HG02642 (cell line): ENCODE measurements around the gene TDRD12.

ENCODE experiments used
- ATAC-seq: cut with Tn5 transposase; IDR thresholded peaks from one replicate; pipeline ENCODE4 v1.9.1; 2021; ENCODE audit warnings: mild to moderate bottlenecking; ENCODE audit not compliant: unreplicated experiment, poor library complexity

The TDRD12 gene, protein sequence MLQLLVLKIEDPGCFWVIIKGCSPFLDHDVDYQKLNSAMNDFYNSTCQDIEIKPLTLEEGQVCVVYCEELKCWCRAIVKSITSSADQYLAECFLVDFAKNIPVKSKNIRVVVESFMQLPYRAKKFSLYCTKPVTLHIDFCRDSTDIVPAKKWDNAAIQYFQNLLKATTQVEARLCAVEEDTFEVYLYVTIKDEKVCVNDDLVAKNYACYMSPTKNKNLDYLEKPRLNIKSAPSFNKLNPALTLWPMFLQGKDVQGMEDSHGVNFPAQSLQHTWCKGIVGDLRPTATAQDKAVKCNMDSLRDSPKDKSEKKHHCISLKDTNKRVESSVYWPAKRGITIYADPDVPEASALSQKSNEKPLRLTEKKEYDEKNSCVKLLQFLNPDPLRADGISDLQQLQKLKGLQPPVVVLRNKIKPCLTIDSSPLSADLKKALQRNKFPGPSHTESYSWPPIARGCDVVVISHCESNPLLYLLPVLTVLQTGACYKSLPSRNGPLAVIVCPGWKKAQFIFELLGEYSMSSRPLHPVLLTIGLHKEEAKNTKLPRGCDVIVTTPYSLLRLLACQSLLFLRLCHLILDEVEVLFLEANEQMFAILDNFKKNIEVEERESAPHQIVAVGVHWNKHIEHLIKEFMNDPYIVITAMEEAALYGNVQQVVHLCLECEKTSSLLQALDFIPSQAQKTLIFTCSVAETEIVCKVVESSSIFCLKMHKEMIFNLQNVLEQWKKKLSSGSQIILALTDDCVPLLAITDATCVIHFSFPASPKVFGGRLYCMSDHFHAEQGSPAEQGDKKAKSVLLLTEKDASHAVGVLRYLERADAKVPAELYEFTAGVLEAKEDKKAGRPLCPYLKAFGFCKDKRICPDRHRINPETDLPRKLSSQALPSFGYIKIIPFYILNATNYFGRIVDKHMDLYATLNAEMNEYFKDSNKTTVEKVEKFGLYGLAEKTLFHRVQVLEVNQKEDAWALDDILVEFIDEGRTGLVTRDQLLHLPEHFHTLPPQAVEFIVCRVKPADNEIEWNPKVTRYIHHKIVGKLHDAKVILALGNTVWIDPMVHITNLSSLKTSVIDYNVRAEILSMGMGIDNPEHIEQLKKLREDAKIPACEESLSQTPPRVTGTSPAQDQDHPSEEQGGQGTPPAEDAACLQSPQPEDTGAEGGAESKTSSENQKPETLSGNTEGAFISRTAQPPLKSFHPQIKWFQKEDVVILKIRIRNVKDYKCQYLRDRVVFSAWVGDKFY (N-terminal part only)

DNA sequence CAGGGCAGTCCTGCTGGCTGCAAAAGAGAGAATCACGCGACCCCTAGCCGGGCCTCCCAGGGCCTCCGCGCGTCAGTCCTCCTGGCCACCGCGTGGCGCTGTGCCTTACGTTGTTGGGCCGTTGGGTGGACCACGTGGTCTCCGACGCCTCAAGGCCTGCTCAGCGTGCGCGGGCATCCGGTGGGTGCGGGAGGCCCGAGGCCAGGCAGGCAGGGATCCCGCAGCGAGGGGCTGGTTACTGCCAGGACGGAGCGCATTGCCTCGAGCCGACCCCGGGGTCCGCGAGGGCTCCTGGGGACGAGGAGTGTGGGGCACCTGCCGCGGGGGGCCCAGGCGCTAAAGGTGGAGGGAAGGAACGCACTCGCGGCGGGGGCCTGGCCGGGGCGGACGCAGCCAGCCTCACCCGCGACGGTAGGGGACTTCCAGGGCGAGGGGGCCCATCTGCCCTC lies at the start of gene TDRD12:
TDRD12 (plus strand) TSS at position 157 of the 449 bp plus-strand sequence. CDS start 306 bp downstream, outside the sequence.
- ATAC-seq, result no peak

DNA sequence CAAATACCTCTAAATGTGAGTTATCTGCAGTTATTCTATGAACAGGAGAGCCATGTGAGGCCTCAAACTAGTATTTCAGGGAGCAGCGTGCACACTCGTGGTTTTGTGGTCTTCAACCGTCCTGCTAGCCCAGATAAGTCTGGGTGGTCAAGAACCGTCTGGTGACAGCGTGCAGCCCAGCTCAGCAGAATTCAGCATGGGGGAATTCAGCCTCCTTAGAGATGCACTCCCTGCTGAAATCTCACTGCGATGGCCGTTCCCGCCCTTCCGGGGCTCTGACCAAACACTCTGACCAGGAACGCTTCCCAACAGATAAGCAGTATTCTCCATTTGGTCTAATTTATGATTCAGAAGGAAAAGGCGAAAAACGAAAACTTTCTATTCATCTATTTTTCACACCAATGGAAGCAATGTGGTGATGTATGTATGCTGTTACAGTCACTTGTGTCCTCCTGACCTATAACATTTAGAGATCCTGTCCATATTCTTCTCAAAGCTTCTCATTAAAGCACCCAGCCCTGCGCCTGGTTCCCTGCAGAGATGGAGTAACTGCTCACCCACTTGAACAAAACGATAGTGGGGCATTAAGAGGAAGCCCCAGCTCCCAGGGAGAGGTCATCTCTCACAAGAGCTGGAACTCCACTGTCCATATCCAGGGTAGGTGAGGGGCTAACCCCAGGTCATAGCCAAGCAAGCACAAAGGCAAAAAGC lies 47.5 kb upstream of the TDRD12 start:
- no peak for ATAC-seq

GRCh38 chr19:32672841-32673240 lies 46.7 kb upstream of the TDRD12 start:
- ATAC-seq, result no peak

GRCh38 chr19:32673573-32673972 lies 46.0 kb upstream of the TDRD12 start:
- ATAC-seq, result no peak

DNA sequence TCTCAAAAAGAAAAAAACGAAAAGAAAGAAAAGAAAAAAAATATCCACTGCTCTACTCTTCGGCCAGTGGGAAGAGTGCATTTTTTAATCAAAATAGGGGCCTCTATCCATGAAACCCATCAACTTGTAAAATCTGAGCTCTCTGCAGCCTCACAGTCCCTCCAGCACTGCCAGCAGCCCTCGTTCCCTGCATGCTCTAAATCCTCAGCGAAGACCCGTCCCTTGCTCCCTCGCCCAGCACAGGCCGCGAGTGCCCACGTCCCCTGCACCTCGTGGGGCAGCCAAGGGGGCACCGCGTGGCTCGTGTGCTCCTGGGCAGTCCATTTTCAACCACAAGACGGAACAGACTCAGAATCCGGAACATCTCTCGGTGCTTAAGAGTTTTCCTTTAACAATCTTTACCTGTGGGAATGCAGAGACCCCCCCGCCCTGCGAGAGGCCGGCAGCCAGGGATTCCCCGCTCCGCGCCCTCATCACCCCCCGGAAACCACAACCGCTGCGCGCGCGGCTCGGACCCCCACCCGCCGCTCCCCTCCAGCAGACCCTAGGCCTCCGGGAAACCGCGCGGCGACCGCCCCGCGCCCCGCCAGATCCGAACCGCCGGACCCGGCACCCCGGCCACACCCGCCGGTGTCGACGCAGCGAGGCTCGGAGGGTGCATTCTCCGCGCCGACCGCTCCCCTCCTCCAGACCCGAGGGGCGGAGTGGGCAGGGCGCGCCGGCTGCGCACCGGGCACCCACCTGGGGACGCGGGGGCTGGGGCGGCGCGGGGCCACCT lies 45.2 kb upstream of the TDRD12 start:
- ATAC-seq, result no peak

DNA sequence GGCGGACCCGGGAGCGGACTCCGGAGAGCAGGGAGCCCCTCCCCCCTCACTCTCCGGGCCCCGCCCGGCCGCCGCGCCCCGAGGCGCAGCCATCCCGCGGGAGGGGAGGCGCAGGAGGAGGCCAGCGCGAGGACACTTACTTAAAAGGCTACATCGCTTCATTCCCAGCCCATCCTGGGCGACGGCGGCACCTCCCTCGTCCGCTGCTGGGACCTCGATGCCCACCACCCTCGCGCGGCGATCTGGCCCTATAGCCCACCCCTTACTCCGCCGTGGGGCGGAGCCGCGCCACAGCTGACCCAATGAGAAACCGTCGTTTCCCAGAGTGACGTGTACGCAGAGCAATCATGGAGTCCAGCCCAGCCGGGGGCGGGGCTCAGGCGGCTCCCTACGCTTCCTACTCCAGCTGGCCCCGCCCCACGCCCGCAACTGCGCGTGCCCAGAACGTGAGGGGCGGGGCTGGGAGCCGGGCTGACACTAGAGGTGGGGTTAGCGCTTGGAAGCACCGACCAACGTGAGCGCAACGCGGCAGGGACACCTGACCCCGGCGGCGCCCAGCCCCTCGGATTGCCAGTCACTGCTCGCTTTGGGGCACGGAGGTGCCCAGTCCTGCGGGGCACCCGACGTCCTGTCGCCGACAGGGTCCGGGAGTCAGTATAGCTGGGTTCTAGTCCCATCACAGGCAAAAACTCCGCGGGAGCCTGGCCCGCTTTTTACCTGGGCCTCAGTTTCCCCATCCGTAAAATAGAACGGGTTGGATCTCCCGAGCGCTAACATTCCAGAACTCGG lies 44.4 kb upstream of the TDRD12 start, which contains the start of gene ANKRD27:
ANKRD27 (minus strand) TSS at position 250 of the 789 bp plus-strand sequence. CDS start 16,165 bp downstream, outside the sequence.
- peak; percentile 98 for ATAC-seq

DNA sequence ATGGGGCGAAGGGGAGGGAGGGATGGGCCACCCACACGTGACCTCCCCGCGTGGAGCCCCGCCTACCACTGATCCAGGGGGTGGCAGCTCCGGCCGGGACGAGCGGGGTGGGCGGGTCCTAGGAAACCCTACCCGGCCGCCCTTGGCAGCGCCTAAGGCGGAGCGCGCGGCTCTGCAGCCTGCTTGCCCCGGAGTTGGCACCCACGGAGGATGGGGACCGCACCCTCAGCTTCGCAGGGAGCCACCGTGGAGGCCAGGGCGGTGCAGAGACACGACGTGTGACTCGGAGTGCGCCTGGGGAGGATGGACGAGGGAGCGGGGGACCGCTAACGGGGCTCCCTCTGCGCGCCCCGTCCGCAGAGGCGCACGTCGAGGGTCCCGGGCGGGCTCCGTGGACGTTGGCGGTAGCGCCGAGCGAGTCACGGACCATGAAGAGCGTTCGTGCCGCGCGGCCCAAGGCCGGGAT lies 43.8 kb upstream of the TDRD12 start, which contains the start of gene RGS9BP:
RGS9BP (plus strand) TSS at position 129 of the 466 bp plus-strand sequence. CDS start 416 bp downstream, outside the sequence.
- peak; percentile 36 for ATAC-seq

DNA sequence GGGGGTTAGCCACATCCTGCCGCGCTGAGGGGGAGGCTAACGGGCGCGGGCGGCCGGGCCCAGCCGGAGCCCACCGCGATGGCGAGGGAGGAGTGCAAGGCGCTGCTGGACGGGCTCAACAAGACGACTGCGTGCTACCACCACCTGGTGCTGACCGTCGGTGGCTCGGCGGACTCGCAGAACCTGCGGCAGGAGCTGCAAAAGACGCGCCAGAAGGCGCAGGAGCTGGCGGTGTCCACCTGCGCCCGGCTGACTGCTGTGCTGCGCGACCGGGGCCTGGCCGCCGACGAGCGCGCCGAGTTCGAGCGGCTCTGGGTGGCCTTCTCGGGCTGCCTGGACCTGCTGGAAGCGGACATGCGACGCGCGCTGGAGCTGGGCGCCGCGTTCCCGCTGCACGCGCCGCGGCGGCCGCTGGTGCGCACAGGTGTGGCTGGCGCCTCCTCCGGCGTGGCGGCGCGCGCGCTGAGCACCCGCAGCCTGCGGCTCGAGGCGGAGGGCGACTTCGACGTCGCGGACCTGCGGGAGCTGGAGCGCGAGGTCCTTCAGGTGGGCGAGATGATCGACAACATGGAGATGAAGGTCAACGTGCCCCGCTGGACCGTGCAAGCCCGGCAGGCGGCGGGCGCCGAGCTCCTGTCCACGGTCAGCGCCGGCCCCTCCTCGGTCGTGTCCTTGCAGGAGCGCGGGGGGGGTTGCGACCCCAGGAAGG lies 43.2 kb upstream of the TDRD12 start:
- no peak for ATAC-seq

- no peak for ATAC-seq
Measured at GRCh38 chr19:32676895-32677359, 42.6 kb upstream of the TDRD12 start.

- ATAC-seq, result no peak
Measured at GRCh38 chr19:32677657-32678056, 41.9 kb upstream of the TDRD12 start.

- no peak for ATAC-seq
Measured at GRCh38 chr19:32680986-32681385, 38.6 kb upstream of the TDRD12 start.

DNA sequence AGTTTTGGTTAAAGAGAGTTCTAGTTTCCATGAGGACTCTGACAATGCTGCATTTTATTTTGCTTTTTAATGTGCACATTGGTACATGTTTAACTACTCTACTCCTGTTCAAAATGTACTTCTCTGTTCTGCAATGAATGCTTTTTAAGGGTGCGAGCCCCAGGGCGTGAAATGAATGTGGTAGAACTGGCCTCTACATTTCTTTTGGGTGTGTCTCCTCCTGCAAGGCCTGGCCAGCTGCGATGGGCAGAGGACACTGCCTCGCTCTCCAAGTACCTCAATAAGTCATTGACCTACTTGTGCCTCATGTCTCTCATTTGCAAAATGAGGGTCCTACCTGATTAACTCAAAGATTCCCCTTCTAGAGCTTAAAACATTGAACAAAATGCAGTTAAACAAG lies 37.2 kb upstream of the TDRD12 start:
- no peak for ATAC-seq

GRCh38 chr19:32686847-32687475 lies 32.6 kb upstream of the TDRD12 start:
- ATAC-seq, result no peak

- ATAC-seq, result no peak
Measured at GRCh38 chr19:32687681-32688080, 31.9 kb upstream of the TDRD12 start.

DNA sequence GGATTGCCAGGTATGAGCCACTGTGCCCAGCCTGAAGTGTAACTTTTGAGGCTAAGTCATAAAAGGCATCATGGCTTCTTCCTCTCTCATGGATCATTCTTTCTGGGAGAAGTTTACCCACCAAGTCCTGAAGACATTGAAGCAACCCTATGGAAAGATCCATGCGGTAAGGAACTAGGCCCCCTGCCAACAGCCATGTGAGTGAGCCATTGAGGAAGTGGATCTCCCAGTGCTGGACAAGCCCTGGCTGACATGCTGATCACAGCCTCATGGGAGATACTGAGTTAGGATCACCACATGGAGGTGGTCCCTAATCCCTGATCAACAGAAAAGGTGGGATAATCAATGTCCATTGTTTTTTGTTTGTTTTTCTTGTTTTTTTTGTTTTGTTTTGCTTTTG lies 31.3 kb upstream of the TDRD12 start:
- no peak for ATAC-seq

DNA sequence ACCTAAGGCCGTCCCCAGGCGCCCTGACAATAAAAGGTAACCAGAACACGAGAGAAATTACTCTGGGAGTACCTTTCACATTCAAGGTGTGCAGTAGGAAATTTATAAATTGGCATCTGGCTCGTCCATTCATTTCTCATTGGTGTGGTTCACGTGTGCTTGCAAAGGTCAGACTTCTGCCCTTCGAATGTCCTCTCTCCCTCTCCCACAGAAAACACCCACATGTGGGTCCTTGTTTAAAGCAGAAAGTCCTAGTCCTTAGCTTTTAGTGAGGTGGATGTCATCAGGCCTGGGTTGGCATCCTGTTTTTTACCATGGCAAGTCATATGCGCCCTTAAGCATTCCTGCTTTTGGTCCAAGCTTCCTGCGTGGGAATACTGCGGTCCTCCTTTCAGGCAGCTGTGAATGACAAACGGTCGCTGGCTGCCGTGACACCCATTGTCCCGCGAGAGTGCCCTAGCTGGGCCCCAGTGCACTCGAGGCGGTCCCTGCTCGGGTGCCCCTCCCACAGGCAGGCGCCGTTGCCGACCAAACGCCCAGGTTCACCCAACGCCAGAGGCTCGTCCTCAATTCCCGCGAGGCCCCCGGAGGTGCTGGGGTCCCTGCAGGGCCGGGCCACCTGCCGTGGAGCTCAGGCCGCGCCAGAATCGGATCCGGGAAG lies 28.1 kb upstream of the TDRD12 start, which contains the start of gene NUDT19:
NUDT19 (plus strand) TSS at position 531 of the 661 bp plus-strand sequence. CDS start 140 bp downstream, outside the sequence.
- ATAC-seq, result peak; percentile 91
